GM10248 (cell line): ENCODE data around the gene IGSF9B.
A peak's percentile ranks its signal among the peaks of the same experiment; 100 is the strongest.
"Not testable (repeated sequence)": the region's sequence is repeated elsewhere in the genome, so short reads cannot be mapped to it uniquely, and the experiment has no call there.

Source experiments
- CTCF ChIA-PET: fragments of 300-600 bp; sonication (Branson Sonifier 250); formaldehyde crosslinking; extraction: SDS; loops from one replicate; lab custom pipeline; 2021; ENCODE audit warnings: antibody characterized with exemption; lab: Yijun Ruan, JAX
- POLR2A ChIA-PET: fragments of 350-650 bp; sonication (Branson Sonifier 250); formaldehyde crosslinking; extraction: SDS; loops from one replicate; lab custom pipeline; 2020; ENCODE audit warnings: antibody characterized with exemption; lab: Yijun Ruan, JAX
- DNase-seq: peaks from one replicate; pipeline ENCODE4 v3.0.0; 2012; ENCODE audit errors: extremely low spot score
- CTCF ChIP-seq: IDR thresholded peaks from 2 replicates; pipeline ENCODE4 v1.5.1; 2012; ENCODE audit warnings: mild to moderate bottlenecking, low read depth; ENCODE audit errors: extremely low read depth, missing control alignments, control extremely low read depth

The IGSF9B gene

GRCh38 chr11:133956650-133957633, at the start of gene IGSF9B:
TSS of gene IGSF9B (minus strand) at chr11:133956968. CDS start at chr11:133956754, 214 bp downstream.
- TF ChIP-seq CTCF, result no peak
- ChIA-PET POLR2A (no interaction called here), CTCF (no interaction called here)
- DNase-seq, result peak; percentile 93

GRCh38 chr11:134004496-134005172, 47.9 kb upstream of the IGSF9B start:
- no peak for DNase-seq
- ChIA-PET POLR2A (no interaction called here), CTCF (interaction anchor here (1.0 kb wide), 1 partner anchor 17 kb away, joined by 4 read pairs; no protein-coding TSS in a partner anchor)
- TF ChIP-seq CTCF, result no peak

- no peak for DNase-seq
- POLR2A ChIA-PET, result no interaction called here
- CTCF ChIA-PET, result interaction anchor here (0.9 kb wide), 1 partner anchor 23 kb away, joined by 3 read pairs; no protein-coding TSS in a partner anchor
- no peak for TF ChIP-seq CTCF
Observed at GRCh38 chr11:134003792-134004495, 47.2 kb upstream of the IGSF9B start.

- DNase-seq, CTCF ChIA-PET, POLR2A ChIA-PET: not testable (repeated sequence)
Observed at GRCh38 chr11:134002819-134003218, 46.1 kb upstream of the IGSF9B start.

GRCh38 chr11:134002338-134002737, 45.6 kb upstream of the IGSF9B start:
- POLR2A ChIA-PET, DNase-seq, CTCF ChIA-PET: not testable (repeated sequence)

- ChIA-PET CTCF (no interaction called here), POLR2A (no interaction called here)
- TF ChIP-seq CTCF, result no peak
- DNase-seq, result no peak
Observed at GRCh38 chr11:134001596-134001995, 44.8 kb upstream of the IGSF9B start.

GRCh38 chr11:134001088-134001487, 44.3 kb upstream of the IGSF9B start:
- DNase-seq, result no peak
- TF ChIP-seq CTCF, result no peak
- ChIA-PET POLR2A (no interaction called here), CTCF (no interaction called here)
